ENCODE measurements around the gene VTI1A.
A peak's percentile ranks its signal among the peaks of the same experiment; 100 is the strongest.
"Not testable (repeated sequence)": the region's sequence is repeated elsewhere in the genome, so short reads cannot be mapped to it uniquely, and the experiment has no call there.

VTI1A gene

GRCh38 chr10:112454910-112455779 is 8.1 kb downstream of the VTI1A start:
- no peak for DNase-seq (ENCODE audit: low spot score)

- DNase-seq (ENCODE audit: low spot score) = no peak
Observed at GRCh38 chr10:112456533-112456932, 9.5 kb downstream of the VTI1A start.

- no peak for DNase-seq (ENCODE audit: low spot score)
Observed at GRCh38 chr10:112460366-112460765, 13.4 kb downstream of the VTI1A start.

GRCh38 chr10:112461029-112461887 is 14.2 kb downstream of the VTI1A start:
- DNase-seq (ENCODE audit: low spot score) = peak; percentile 78

- not testable (repeated sequence) for DNase-seq (ENCODE audit: low spot score)
Observed at GRCh38 chr10:112464074-112464473, 17.1 kb downstream of the VTI1A start.

GRCh38 chr10:112465299-112465883 is 18.4 kb downstream of the VTI1A start:
- no peak for DNase-seq (ENCODE audit: low spot score)

- DNase-seq (ENCODE audit: low spot score) = no peak
Observed at GRCh38 chr10:112466802-112467201, 19.8 kb downstream of the VTI1A start.

- no peak for DNase-seq (ENCODE audit: low spot score)
Observed at GRCh38 chr10:112467541-112468075, 20.6 kb downstream of the VTI1A start.

- peak; percentile 58 for DNase-seq (ENCODE audit: low spot score)
Observed at GRCh38 chr10:112471878-112472487, 25.0 kb downstream of the VTI1A start.

- peak; percentile 12 for DNase-seq (ENCODE audit: low spot score)
Observed at GRCh38 chr10:112475575-112476218, 28.7 kb downstream of the VTI1A start.

- no peak for DNase-seq (ENCODE audit: low spot score)
Observed at GRCh38 chr10:112481602-112482001, 34.6 kb downstream of the VTI1A start.

GRCh38 chr10:112484399-112484798 is 37.4 kb downstream of the VTI1A start:
- no peak for DNase-seq (ENCODE audit: low spot score)

- no peak for DNase-seq (ENCODE audit: low spot score)
Observed at GRCh38 chr10:112487964-112488363, 40.9 kb downstream of the VTI1A start.

GRCh38 chr10:112490545-112490944 is 43.5 kb downstream of the VTI1A start:
- DNase-seq (ENCODE audit: low spot score) = peak; percentile 6

- peak; percentile 15 for DNase-seq (ENCODE audit: low spot score)
Observed at GRCh38 chr10:112491144-112491543, 44.1 kb downstream of the VTI1A start.

- no peak for DNase-seq (ENCODE audit: low spot score)
Observed at GRCh38 chr10:112492736-112493135, 45.7 kb downstream of the VTI1A start.

GRCh38 chr10:112497347-112497950 is 50.4 kb downstream of the VTI1A start:
- DNase-seq (ENCODE audit: low spot score) = no peak

- no peak for DNase-seq (ENCODE audit: low spot score)
Observed at GRCh38 chr10:112498806-112499205, 51.8 kb downstream of the VTI1A start.

GRCh38 chr10:112499985-112500384 is 53.0 kb downstream of the VTI1A start:
- DNase-seq (ENCODE audit: low spot score) = not testable (repeated sequence)

- no peak for DNase-seq (ENCODE audit: low spot score)
Observed at GRCh38 chr10:112502536-112502935, 55.5 kb downstream of the VTI1A start.

- DNase-seq (ENCODE audit: low spot score) = no peak
Observed at GRCh38 chr10:112503643-112504042, 56.6 kb downstream of the VTI1A start.

Data from kidney tubule cell (primary cell).